HepG2 (cell line): ENCODE measurements around the gene ZNF670. TPM values are rescaled to one million over a fixed set of nuclear protein-coding genes. Genes with fewer than 3 reads are reported as not detected.

Experiments used
- ATAC-seq: fragments of 200-7000 bp; cut with Tn5 transposase; 3 replicates; pipeline ENCODE4 v1.9.1; 2020; ENCODE audit warnings: mild to moderate bottlenecking, moderate library complexity
- BruUV-seq: library from RNA; stranded (reverse); fragments of 400-500 nt; replicated peaks from 2 replicates; lab custom pipeline; 2021; lab: Mats Ljungman, UMichigan
- CTCF ChIA-PET: fragments of 300-600 bp; formaldehyde crosslinking; extraction: SDS; loops from one replicate; lab custom pipeline; 2021; ENCODE audit warnings: low total read pairs, inconsistent platforms, low intra/inter-chr PET ratio; lab: Yijun Ruan, JAX
- POLR2A ChIA-PET: fragments of 350-600 bp; sonication (Branson Sonifier 250); formaldehyde crosslinking; loops from one replicate; lab custom pipeline; 2020; ENCODE audit warnings: antibody characterized with exemption, inconsistent platforms; lab: Yijun Ruan, JAX
- DNase-seq: peaks from one replicate; pipeline ENCODE4 v3.0.0-alpha.2; 2015; ENCODE audit warnings: low spot score
- FAIRE-seq: peaks from 3 replicates; lab custom pipeline; 2011; peaks lifted over from hg19 to GRCh38; lab: Jason Lieb, UNC
- H2AFZ ChIP-seq: one replicate; pipeline ENCODE4 v1.6.1; 2011; ENCODE audit warnings: low read length, inconsistent platforms
- H3K27ac ChIP-seq: fragments of 300-600 bp; 3 replicates; pipeline ENCODE4 v1.8.0; 2011; ENCODE audit warnings: mixed run types, mild to moderate bottlenecking, mixed read lengths, low read length, inconsistent platforms; ENCODE audit not compliant: insufficient read depth; ENCODE audit errors: extremely low read length
- H3K27me3 ChIP-seq, 2 experiments: fragments of 200-600 bp in 1 of 2; 2 replicates in 1 of 2; 3 replicates in 1 of 2; pipeline versions ENCODE4 v1.6.0 to v1.8.0; 2011; ENCODE audit warnings: low read length in 2 of 2, mild to moderate bottlenecking in 2 of 2, moderate library complexity in 2 of 2, inconsistent platforms in 1 of 2; ENCODE audit not compliant: insufficient read depth in 2 of 2, control insufficient read depth in 1 of 2
- H3K36me3 ChIP-seq, 2 experiments: fragments of 200-600 bp in 1 of 2; replicated peaks in 1 of 2; 2 replicates in 1 of 2; 3 replicates in 1 of 2; pipeline versions ENCODE4 v1.5.1 to v1.8.0; 2011; ENCODE audit warnings: low read length in 2 of 2, inconsistent platforms in 1 of 2; ENCODE audit not compliant: insufficient read depth in 2 of 2, control insufficient read depth in 1 of 2
- H3K4me1 ChIP-seq: 2 replicates; pipeline ENCODE4 v1.5.1; 2012; ENCODE audit warnings: low read length, inconsistent platforms; ENCODE audit not compliant: insufficient read depth
- H3K4me2 ChIP-seq: 2 replicates; pipeline ENCODE4 v1.6.0; 2011; ENCODE audit warnings: low read depth, low read length, inconsistent platforms
- H3K4me3 ChIP-seq, 3 experiments: fragments of 200-600 bp in 1 of 3; sonication (generic), shearing (Covaris generic) in 1 of 3; replicated peaks in 1 of 3; 2 replicates each; pipeline ENCODE4 v1.5.1; 2011 to 2016; ENCODE audit warnings: low read length in 3 of 3, inconsistent platforms in 2 of 3, low read depth in 2 of 3, mild to moderate bottlenecking in 2 of 3, control low read depth in 1 of 3, mixed read lengths in 1 of 3; ENCODE audit not compliant: insufficient read depth in 1 of 3
- H3K79me2 ChIP-seq: one replicate; pipeline ENCODE4 v1.6.1; 2011; ENCODE audit warnings: low read length, inconsistent platforms; ENCODE audit not compliant: insufficient read depth
- H3K9ac ChIP-seq: 2 replicates; pipeline ENCODE4 v1.6.0; 2011; ENCODE audit warnings: mild to moderate bottlenecking, low read depth, low read length, inconsistent platforms; ENCODE audit not compliant: insufficient read depth
- H3K9me3 ChIP-seq: 2 replicates; pipeline ENCODE4 v1.5.1; 2012; ENCODE audit warnings: mild to moderate bottlenecking, low read length
- H4K20me1 ChIP-seq: 2 replicates; pipeline ENCODE4 v1.6.0; 2011; ENCODE audit warnings: inconsistent platforms, mild to moderate bottlenecking, low read length, moderate library complexity; ENCODE audit not compliant: insufficient read depth
- NR2F6 ChIP-seq, 2 experiments: IDR thresholded peaks; 2 replicates each; pipeline ENCODE4 v1.6.1; 2016; ENCODE audit warnings: antibody characterized with exemption in 1 of 2, mild to moderate bottlenecking in 1 of 2
- NRL ChIP-seq: sonication (generic); formaldehyde crosslinking; IDR thresholded peaks from 2 replicates; pipeline ENCODE4 v1.5.0; 2020; ENCODE audit warnings: missing genetic modification reagents, mild to moderate bottlenecking, moderate library complexity, borderline replicate concordance
- STAT6 ChIP-seq: sonication (generic); formaldehyde crosslinking; IDR thresholded peaks from 2 replicates; pipeline ENCODE4 v1.4.0; 2020; ENCODE audit warnings: missing genetic modification reagents, mild to moderate bottlenecking, borderline replicate concordance
- ZHX1 ChIP-seq: sonication (generic); formaldehyde crosslinking; IDR thresholded peaks from 2 replicates; pipeline ENCODE4 v1.8.1; 2022; ENCODE audit warnings: low read depth, mild to moderate bottlenecking, missing genetic modification reagents
- ZNF430 ChIP-seq: sonication (generic); formaldehyde crosslinking; IDR thresholded peaks from 2 replicates; pipeline ENCODE4 v1.9.0; 2021; ENCODE audit warnings: mild to moderate bottlenecking, missing genetic modification reagents
- ZNF546 ChIP-seq: sonication (generic); formaldehyde crosslinking; conservative IDR thresholded peaks from 2 replicates; pipeline ENCODE4 v1.8.1; 2023; ENCODE audit warnings: mild to moderate bottlenecking, missing genetic modification reagents
- ZNF589 ChIP-seq: sonication (generic); formaldehyde crosslinking; conservative IDR thresholded peaks from 2 replicates; pipeline ENCODE4 v1.8.0; 2022; ENCODE audit warnings: mild to moderate bottlenecking, moderate library complexity, missing genetic modification reagents
- ZSCAN31 ChIP-seq: sonication (generic); formaldehyde crosslinking; IDR thresholded peaks from 2 replicates; pipeline ENCODE4 v1.5.0; 2020; ENCODE audit warnings: low read depth, mild to moderate bottlenecking, missing genetic modification reagents
- WGBS: methylation state at CpG from one replicate; pipeline ENCODE4 v1.1.6; 2017; ENCODE audit warnings: low lambda C conversion rate; 5-methylcytosine and 5-hydroxymethylcytosine counted together
- in situ Hi-C: cut with HindIII; loops from 2 replicates; pipeline ENCODE4 v1.10.0; 2017; ENCODE audit warnings: low pct_unique_long_range_greater_than_20kb; ENCODE audit not compliant: extremely low pct_ligation_motif_present
- intact Hi-C: fragments of 100-400 bp; cut with micrococcal nuclease; formaldehyde crosslinking; loops from one replicate; pipeline ENCODE4 v1.10.0; 2022; ENCODE audit not compliant: unreplicated experiment
- polyA plus RNA-seq, 8 experiments: library from polyadenylated mRNA; depleted of rRNA in 3 of 8; stranded (reverse) in 7 of 8; unstranded in 1 of 8; fragments of >200 nt; fragmentation: Illumina TruSeq in 4 of 8; extraction: Trizol in 4 of 8; gene quantifications; 2 replicates each; pipeline versions ENCODE4 v1.2.1 to v1.2.3, GENCODE V29; 2011 to 2016; ENCODE audit warnings: low read depth in 4 of 8, missing spikeins in 1 of 8, mixed read lengths in 1 of 8; ENCODE audit not compliant: insufficient read depth in 1 of 8
- total RNA-seq, 5 experiments: library from RNA; depleted of rRNA; stranded (reverse); fragments of >200 nt; fragmentation: Illumina TruSeq; extraction: Trizol; gene quantifications; 2 replicates each; pipeline ENCODE4 v1.2.3, GENCODE V29; 2016; ENCODE audit warnings: low read depth in 1 of 5
- TF ChIP-seq, protein P1 (sequence below): fragments of 450-650 bp; IDR thresholded peaks from 2 replicates; pipeline ENCODE4 v1.6.1; 2017; ENCODE audit warnings: mild to moderate bottlenecking
- TF ChIP-seq, protein P2 (sequence below), 2 experiments: fragments of 450-650 bp in 1 of 2; sonication (generic) in 1 of 2; formaldehyde crosslinking; IDR thresholded peaks; 2 replicates each; pipeline versions ENCODE4 v1.5.0 to v1.8.0; 2020 to 2022; ENCODE audit warnings: mild to moderate bottlenecking in 1 of 2, missing genetic modification reagents in 1 of 2

Gene ZNF670
- total and polyA plus RNA-seq, 2 of the 13 experiments (the other 11 are each of a cell fraction or from before 2014, with no cell fraction given): 4.2 to 10.9 TPM

- TF ChIP-seq, protein P1, sequence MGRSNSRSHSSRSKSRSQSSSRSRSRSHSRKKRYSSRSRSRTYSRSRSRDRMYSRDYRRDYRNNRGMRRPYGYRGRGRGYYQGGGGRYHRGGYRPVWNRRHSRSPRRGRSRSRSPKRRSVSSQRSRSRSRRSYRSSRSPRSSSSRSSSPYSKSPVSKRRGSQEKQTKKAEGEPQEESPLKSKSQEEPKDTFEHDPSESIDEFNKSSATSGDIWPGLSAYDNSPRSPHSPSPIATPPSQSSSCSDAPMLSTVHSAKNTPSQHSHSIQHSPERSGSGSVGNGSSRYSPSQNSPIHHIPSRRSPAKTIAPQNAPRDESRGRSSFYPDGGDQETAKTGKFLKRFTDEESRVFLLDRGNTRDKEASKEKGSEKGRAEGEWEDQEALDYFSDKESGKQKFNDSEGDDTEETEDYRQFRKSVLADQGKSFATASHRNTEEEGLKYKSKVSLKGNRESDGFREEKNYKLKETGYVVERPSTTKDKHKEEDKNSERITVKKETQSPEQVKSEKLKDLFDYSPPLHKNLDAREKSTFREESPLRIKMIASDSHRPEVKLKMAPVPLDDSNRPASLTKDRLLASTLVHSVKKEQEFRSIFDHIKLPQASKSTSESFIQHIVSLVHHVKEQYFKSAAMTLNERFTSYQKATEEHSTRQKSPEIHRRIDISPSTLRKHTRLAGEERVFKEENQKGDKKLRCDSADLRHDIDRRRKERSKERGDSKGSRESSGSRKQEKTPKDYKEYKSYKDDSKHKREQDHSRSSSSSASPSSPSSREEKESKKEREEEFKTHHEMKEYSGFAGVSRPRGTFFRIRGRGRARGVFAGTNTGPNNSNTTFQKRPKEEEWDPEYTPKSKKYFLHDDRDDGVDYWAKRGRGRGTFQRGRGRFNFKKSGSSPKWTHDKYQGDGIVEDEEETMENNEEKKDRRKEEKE: no peak
- TF ChIP-seq, protein P2, sequence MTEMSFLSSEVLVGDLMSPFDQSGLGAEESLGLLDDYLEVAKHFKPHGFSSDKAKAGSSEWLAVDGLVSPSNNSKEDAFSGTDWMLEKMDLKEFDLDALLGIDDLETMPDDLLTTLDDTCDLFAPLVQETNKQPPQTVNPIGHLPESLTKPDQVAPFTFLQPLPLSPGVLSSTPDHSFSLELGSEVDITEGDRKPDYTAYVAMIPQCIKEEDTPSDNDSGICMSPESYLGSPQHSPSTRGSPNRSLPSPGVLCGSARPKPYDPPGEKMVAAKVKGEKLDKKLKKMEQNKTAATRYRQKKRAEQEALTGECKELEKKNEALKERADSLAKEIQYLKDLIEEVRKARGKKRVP (CRISPR knock-in tag; IDR thresholded peaks at IDR 0.05): no peak
Observed at GRCh38 chr1:247114351-247115140, 35.9 kb upstream of the ZNF670 start (continued).

- Histone ChIP-seq H4K20me1 (no peaks in the 10 kb centered on the region), H3K4me1 (peaks cover 46% of the 10 kb centered on the region), H3K9me3 (no peaks in the 10 kb centered on the region), H2AFZ (no peak overlapping the region), H3K27me3 (no peaks in the 10 kb centered on the region), H3K36me3 (no peaks in the 10 kb centered on the region), H3K27ac (peak overlapping the region; percentile 85), H3K79me2 (peaks cover 4% of the 10 kb centered on the region), H3K4me2 (peak overlapping the region; percentile 83), H3K9ac (peak overlapping the region; percentile 79), H3K4me3 (peak overlapping the region; percentile 36 to 82 (median 77))
- WGBS: 0% methylated on average over 1 of the region's 5 CpGs
- ChIA-PET POLR2A (no interaction called here), CTCF (no interaction called here)
- DNase-seq (no peak), FAIRE-seq (no peak), ATAC-seq (peak; percentile 17)
- in situ Hi-C loops: no loop called here
- BruUV-seq: no TSS peak
- intact Hi-C loops: loop anchor here (5.0 to 10.0 kb wide), 4 partner anchors 107 to 218 kb away; partner anchors contain the start of genes AHCTF1, ZNF496 and ZNF695
- no peak for TF ChIP-seq ZNF589 (CRISPR knock-in tag)
- no peak for TF ChIP-seq STAT6 (CRISPR knock-in tag)
- TF ChIP-seq ZHX1 (CRISPR knock-in tag): no peak
- no peak for TF ChIP-seq NRL
- TF ChIP-seq NR2F6 (IDR thresholded peaks at IDR 0.05): peak; percentile 34; the same call in 1 of the 2 replicates
- peak; percentile 50; the same call in 1 of the 2 replicates for TF ChIP-seq NR2F6 (CRISPR knock-in tag; IDR thresholded peaks at IDR 0.05)
- 0 out of 2 replicates have a peak, but pooled peaks have one; percentile 65 for TF ChIP-seq ZSCAN31 (CRISPR knock-in tag)
- 0 out of 2 replicates have a peak, but pooled peaks have one; percentile 40 for TF ChIP-seq ZNF546 (CRISPR knock-in tag)
- no peak for TF ChIP-seq ZNF430
Observed at GRCh38 chr1:247113733-247114271, 35.2 kb upstream of the ZNF670 start.
